ENCODE data around the gene ZSCAN31. TPM values are rescaled to one million over a fixed set of nuclear protein-coding genes. Genes with fewer than 3 reads are reported as not detected.
A peak's percentile ranks its signal among the peaks of the same experiment; 100 is the strongest.

ZSCAN31 gene
- total and polyA plus RNA-seq, 9 of the 15 experiments (the other 6 are each of a cell fraction or from before 2014, with no cell fraction given), result 3.9 to 12.1 (median 7.0) TPM

- TF ChIP-seq REST (IDR thresholded peaks at IDR 0.05; ENCODE audit: borderline replicate concordance) (no peak), REST (CRISPR knock-in tag; IDR thresholded peaks at IDR 0.05; ENCODE audit: low read depth) (peak; percentile 73; the same call in 1 of the 2 replicates), BRF1 (IDR thresholded peaks at IDR 0.05; ENCODE audit: borderline replicate concordance, extremely low read depth, insufficient read length) (no peak), ZBTB40 (IDR thresholded peaks at IDR 0.05) (no peak), ZBTB40 (CRISPR knock-in tag; IDR thresholded peaks at IDR 0.05) (no peak), ETS1 (conservative IDR thresholded peaks at IDR 0.05; ENCODE audit: control insufficient read depth, low read depth, low read length) (peak; percentile 84; the same call in 1 of the 2 replicates), SMAD3 (CRISPR knock-in tag; conservative IDR thresholded peaks at IDR 0.05) (peak; percentile 60), HDAC8 (tag; IDR thresholded peaks at IDR 0.05) (peak; percentile 62; the same call in 1 of the 2 replicates)
Measured at GRCh38 chr6:28335564-28336283, at the start of gene ZSCAN31 (continued).

Data from K562 (cell line).